Measurements from ENCODE around the gene STRA8. TPM values are rescaled to one million over a fixed set of nuclear protein-coding genes. Genes with fewer than 3 reads are reported as not detected.

STRA8 gene
- polyA plus RNA-seq (2013, experiment 1 of 2; ENCODE audit: insufficient read length): not detected
- polyA plus RNA-seq (2013, experiment 2 of 2; ENCODE audit: insufficient read length): not detected

GRCh38 chr7:135233570-135233969 lies at the start of gene STRA8:
TSS of gene STRA8 (plus strand) at chr7:135233838. CDS start at chr7:135240525, 6,687 bp downstream.
- DNase-seq: no peak

GRCh38 chr7:135184254-135184841 lies 49.3 kb upstream of the STRA8 start:
- no peak for DNase-seq

- no peak for DNase-seq
These were observed 48.0 kb upstream of the STRA8 start for GRCh38 chr7:135185471-135186260.

- no peak for DNase-seq
These were observed 47.4 kb upstream of the STRA8 start for GRCh38 chr7:135186261-135186540.

GRCh38 chr7:135186841-135187253 lies 46.8 kb upstream of the STRA8 start:
- DNase-seq: no peak

- DNase-seq: no peak
These were observed 45.2 kb upstream of the STRA8 start for GRCh38 chr7:135188298-135188984.

GRCh38 chr7:135189221-135189662 lies 44.4 kb upstream of the STRA8 start:
- no peak for DNase-seq

GRCh38 chr7:135189961-135190360 lies 43.7 kb upstream of the STRA8 start:
- peak; percentile 74 for DNase-seq

GRCh38 chr7:135190703-135191102 lies 42.9 kb upstream of the STRA8 start:
- no peak for DNase-seq

GRCh38 chr7:135192914-135193536 lies 40.6 kb upstream of the STRA8 start:
- DNase-seq: no peak

GRCh38 chr7:135193615-135194081 lies 40.0 kb upstream of the STRA8 start:
- peak; percentile 93 for DNase-seq

GRCh38 chr7:135194494-135195095 lies 39.0 kb upstream of the STRA8 start:
- peak; percentile 67 for DNase-seq

- DNase-seq: no peak
These were observed 38.5 kb upstream of the STRA8 start for GRCh38 chr7:135195156-135195555.

- no peak for DNase-seq
These were observed 37.5 kb upstream of the STRA8 start for GRCh38 chr7:135195968-135196629.

- no peak for DNase-seq
These were observed 36.3 kb upstream of the STRA8 start for GRCh38 chr7:135197343-135197742.

GRCh38 chr7:135197906-135198655 lies 35.6 kb upstream of the STRA8 start:
- DNase-seq: no peak

- no peak for DNase-seq
These were observed 34.2 kb upstream of the STRA8 start for GRCh38 chr7:135199439-135199838.

- DNase-seq: no peak
These were observed 32.8 kb upstream of the STRA8 start for GRCh38 chr7:135200821-135201331.

- no peak for DNase-seq
These were observed 32.3 kb upstream of the STRA8 start for GRCh38 chr7:135201350-135201749.

GRCh38 chr7:135204341-135204749 lies 29.3 kb upstream of the STRA8 start:
- DNase-seq: no peak

GRCh38 chr7:135204876-135205275 lies 28.8 kb upstream of the STRA8 start:
- DNase-seq: no peak

All from fibroblast of skin of scalp (primary cell).